K562 (cell line): ENCODE data around the gene ITPRIPL1. TPM values are rescaled to one million over a fixed set of nuclear protein-coding genes. Genes with fewer than 3 reads are reported as not detected.

Experiments used
- ATAC-seq: fragments of 200-7000 bp; cut with Tn5 transposase; 3 replicates; pipeline ENCODE4 v1.9.1; 2020; ENCODE audit warnings: moderate library complexity
- BruUV-seq: library from RNA; stranded (reverse); fragments of 400-500 nt; replicated peaks from 2 replicates; lab custom pipeline; 2021; lab: Mats Ljungman, UMichigan
- CTCF ChIA-PET: fragments of 300-600 bp; formaldehyde crosslinking; extraction: SDS; loops from one replicate; lab custom pipeline; 2021; ENCODE audit warnings: low intra/inter-chr PET ratio; lab: Yijun Ruan, JAX
- POLR2A ChIA-PET: fragments of 300-600, 350-650 bp; sonication (Branson Sonifier 250); formaldehyde crosslinking; extraction: SDS; loops from one replicate; lab custom pipeline; 2021; ENCODE audit warnings: antibody characterized with exemption, inconsistent platforms; lab: Yijun Ruan, JAX
- DNase-seq, 4 experiments: peaks; one replicate each; pipeline versions ENCODE4 v3.0.0 to v3.0.0-alpha.2; 2011 to 2018; ENCODE audit warnings: low spot score in 3 of 4, mixed read lengths in 3 of 4; ENCODE audit errors: extremely low read depth in 1 of 4
- FAIRE-seq: peaks from 2 replicates; lab custom pipeline; 2011; peaks lifted over from hg19 to GRCh38; lab: Jason Lieb, UNC
- H2AFZ ChIP-seq: 2 replicates; pipeline ENCODE4 v1.6.0; 2011; ENCODE audit warnings: low read depth, low read length, control low read depth, inconsistent platforms
- H3K27ac ChIP-seq: fragments of 200-600 bp; 3 replicates; pipeline ENCODE4 v1.8.0; 2011; ENCODE audit warnings: low read depth, mild to moderate bottlenecking, control low read depth, inconsistent platforms, low read length, moderate library complexity, mixed read lengths; ENCODE audit errors: extremely low read depth
- H3K27me3 ChIP-seq, 2 experiments: fragments of 300-600 bp in 1 of 2; 2 replicates in 1 of 2; 3 replicates in 1 of 2; pipeline versions ENCODE4 v1.6.0 to v1.8.0; 2011; ENCODE audit warnings: inconsistent platforms in 2 of 2, low read length in 2 of 2, mild to moderate bottlenecking in 1 of 2, mixed read lengths in 1 of 2, moderate library complexity in 1 of 2; ENCODE audit not compliant: control insufficient read depth in 2 of 2, insufficient read depth in 2 of 2
- H3K36me3 ChIP-seq: fragments of 300-600 bp; 3 replicates; pipeline ENCODE4 v1.8.0; 2011; ENCODE audit warnings: mild to moderate bottlenecking, low read length, inconsistent platforms; ENCODE audit not compliant: control insufficient read depth, insufficient read depth
- H3K4me1 ChIP-seq, 2 experiments: fragments of 200-600 bp in 1 of 2; replicated peaks in 1 of 2; 2 replicates in 1 of 2; 3 replicates in 1 of 2; pipeline versions ENCODE4 v1.5.1 to v1.8.0; 2011; ENCODE audit warnings: inconsistent platforms in 2 of 2, low read length in 2 of 2, mild to moderate bottlenecking in 1 of 2, mixed read lengths in 1 of 2, moderate library complexity in 1 of 2; ENCODE audit not compliant: control insufficient read depth in 2 of 2, insufficient read depth in 2 of 2
- H3K4me2 ChIP-seq: 2 replicates; pipeline ENCODE4 v1.6.1; 2011; ENCODE audit warnings: low read length, control low read depth, inconsistent platforms, mixed read lengths; ENCODE audit not compliant: insufficient read depth
- H3K4me3 ChIP-seq: fragments of 200-600 bp; sonication (generic), shearing (Covaris generic); 2 replicates; pipeline ENCODE4 v1.5.1; 2016; ENCODE audit warnings: control low read depth, inconsistent platforms
- H3K79me2 ChIP-seq: fragments of 200-600 bp; 3 replicates; pipeline ENCODE4 v1.8.0; 2011; ENCODE audit warnings: low read length, inconsistent platforms; ENCODE audit not compliant: control insufficient read depth, insufficient read depth
- H3K9ac ChIP-seq, 2 experiments: 2 replicates each; pipeline versions ENCODE4 v1.6.0 to v1.6.1; 2011; ENCODE audit warnings: low read depth in 2 of 2, low read length in 2 of 2, control low read depth in 1 of 2, inconsistent platforms in 1 of 2, mild to moderate bottlenecking in 1 of 2, mixed read lengths in 1 of 2; ENCODE audit not compliant: insufficient read depth in 1 of 2
- H3K9me1 ChIP-seq: one replicate; pipeline ENCODE4 v1.6.0; 2011; ENCODE audit warnings: inconsistent platforms, mild to moderate bottlenecking, low read length, moderate library complexity; ENCODE audit not compliant: control insufficient read depth, insufficient read depth
- H3K9me3 ChIP-seq: replicated peaks from 2 replicates; pipeline ENCODE4 v1.5.1; 2011; ENCODE audit warnings: low read depth, low read length, inconsistent platforms; ENCODE audit not compliant: control insufficient read depth, insufficient read depth
- H4K20me1 ChIP-seq: replicated peaks from 2 replicates; pipeline ENCODE4 v1.6.1; 2011; ENCODE audit warnings: low read length, inconsistent platforms, mixed read lengths; ENCODE audit not compliant: control insufficient read depth, insufficient read depth
- BACH1 ChIP-seq: fragments of 200-800 bp; sonication (Bioruptor generic); IDR thresholded peaks from 2 replicates; pipeline ENCODE4 v1.6.1; 2016; ENCODE audit warnings: missing genetic modification characterization, missing compliant biosample characterization
- MCM3 ChIP-seq: fragments of 450-650 bp; IDR thresholded peaks from 2 replicates; pipeline ENCODE4 v1.6.1; 2016
- NFIC ChIP-seq: fragments of 450-650 bp; IDR thresholded peaks from 2 replicates; pipeline ENCODE4 v1.6.1; 2017; ENCODE audit warnings: mild to moderate bottlenecking, inconsistent platforms
- NUFIP1 ChIP-seq: fragments of 450-650 bp; IDR thresholded peaks from 2 replicates; pipeline ENCODE4 v1.6.1; 2018; ENCODE audit not compliant: partially characterized antibody
- OTX1 ChIP-seq: fragments of 450-650 bp; formaldehyde crosslinking; IDR thresholded peaks from 2 replicates; pipeline ENCODE4 v1.4.0; 2022; ENCODE audit warnings: mild to moderate bottlenecking
- RBM15 ChIP-seq: fragments of 200-400 bp; formaldehyde crosslinking; IDR thresholded peaks from 2 replicates; pipeline ENCODE4 v1.6.1; 2018; ENCODE audit warnings: mild to moderate bottlenecking, low read length, moderate library complexity; ENCODE audit not compliant: insufficient read depth
- RFX5 ChIP-seq: IDR thresholded peaks from 2 replicates; pipeline ENCODE4 v1.6.1; 2011; ENCODE audit warnings: low read depth, mild to moderate bottlenecking, improper control_type of control experiment, low read length
- ZBTB11 ChIP-seq, 3 experiments: fragments of 200-800 bp in 1 of 3; fragments of 250-450 bp in 1 of 3; fragments of 450-650 bp in 1 of 3; sonication (Bioruptor Pico) in 1 of 3; sonication (Bioruptor generic) in 1 of 3; formaldehyde crosslinking in 1 of 3; IDR thresholded peaks; 2 replicates each; pipeline versions ENCODE4 v1.6.1 to v1.8.0; 2016 to 2022; ENCODE audit warnings: mild to moderate bottlenecking in 2 of 3, missing genetic modification characterization in 2 of 3, missing compliant biosample characterization in 1 of 3, moderate library complexity in 1 of 3
- ZC3H8 ChIP-seq: fragments of 450-650 bp; IDR thresholded peaks from 2 replicates; pipeline ENCODE4 v1.6.1; 2017
- WGBS: fragments of 100-300 bp; shearing (Covaris generic); methylation state at CpG from one replicate; pipeline ENCODE4 v1.1.6; 2016; ENCODE audit warnings: low coverage, mixed read lengths; ENCODE audit not compliant: insufficient coverage; ENCODE audit errors: missing lambda C conversion rate; 5-methylcytosine and 5-hydroxymethylcytosine counted together
- in situ Hi-C: fragments of 300-500 bp; cut with MboI; formaldehyde crosslinking; loops from 4 replicates; pipeline ENCODE4 v1.15.0; 2018; ENCODE audit warnings: inconsistent platforms, mixed read lengths
- intact Hi-C: fragments of 100-400 bp; cut with micrococcal nuclease; formaldehyde crosslinking; loops from 2 replicates; pipeline ENCODE4 v1.14.2; 2022
- polyA plus RNA-seq, 8 experiments: library from polyadenylated mRNA; depleted of rRNA in 4 of 8; stranded (reverse) in 5 of 8; unstranded in 3 of 8; fragments of >200 nt; fragmentation: Nextera tagmentation in 2 of 8; fragmentation: Illumina TruSeq in 1 of 8; extraction: Ambion mirVana in 2 of 8; extraction: Trizol in 1 of 8; gene quantifications; 2 replicates each; pipeline versions ENCODE4 v1.2.1 to v1.2.3, GENCODE V29; 2011 to 2014; ENCODE audit warnings: inconsistent platforms in 1 of 8, missing spikeins in 1 of 8
- total RNA-seq, 7 experiments: library from RNA; depleted of rRNA in 6 of 7; stranded (reverse); fragments of >200 nt in 6 of 7; fragmentation: Illumina TruSeq in 2 of 7; extraction: Trizol in 2 of 7; gene quantifications; 2 replicates each; pipeline versions ENCODE4 v1.2.1 to v1.2.3, GENCODE V29; 2011 to 2021; ENCODE audit warnings: low replicate concordance in 1 of 7
- TF ChIP-seq, protein P1 (sequence below): fragments of 450-650 bp; IDR thresholded peaks from 2 replicates; pipeline ENCODE4 v1.7.1; 2018; ENCODE audit warnings: mild to moderate bottlenecking, low read depth; ENCODE audit not compliant: partially characterized antibody
- TF ChIP-seq, protein P2 (sequence below): fragments of 450-650 bp; formaldehyde crosslinking; IDR thresholded peaks from 2 replicates; pipeline ENCODE4 v1.4.0; 2020; ENCODE audit warnings: mild to moderate bottlenecking, mixed read lengths
- TF ChIP-seq, protein P3 (sequence below): fragments of 450-650 bp; formaldehyde crosslinking; IDR thresholded peaks from 2 replicates; pipeline ENCODE4 v1.4.0; 2020; ENCODE audit warnings: mild to moderate bottlenecking
- TF ChIP-seq, protein P4 (sequence below): IDR thresholded peaks from 2 replicates; pipeline ENCODE4 v1.6.1; 2011; ENCODE audit not compliant: insufficient read length; ENCODE audit errors: extremely low read depth

The ITPRIPL1 gene
- total and polyA plus RNA-seq, 9 of the 15 experiments (the other 6 are each of a cell fraction or from before 2014, with no cell fraction given) = 0.99 to 9.0 (median 6.4) TPM

GRCh38 chr2:96369186-96369585 lies 44.1 kb downstream of the ITPRIPL1 start:
- Histone ChIP-seq H2AFZ (no peak overlapping the region), H3K4me2 (no peak overlapping the region), H3K9me3 (no peaks in the 10 kb centered on the region), H3K79me2 (no peaks in the 10 kb centered on the region), H3K27me3 (no peaks in the 10 kb centered on the region), H3K4me3 (no peak overlapping the region), H4K20me1 (0 out of 2 replicates have a peak, but pooled peaks cover 3% of the 10 kb centered on the region), H3K9ac (no peak overlapping the region), H3K4me1 (no peaks in the 10 kb centered on the region), H3K36me3 (peaks cover 90% of the 10 kb centered on the region), H3K9me1 (no peaks in the 10 kb centered on the region), H3K27ac (no peak overlapping the region)
- ChIA-PET CTCF (no interaction called here), POLR2A (interaction anchor here (0.6 to 1.0 kb wide), 4 partner anchors 12 to 475 kb away, joined by 3 to 5 read pairs (median 3); no protein-coding TSS in a partner anchor)
- intact Hi-C loops (no loop called here), in situ Hi-C loops (no loop called here)
- FAIRE-seq (no peak), ATAC-seq (no peak), DNase-seq (no peak)
- WGBS = 75% methylated on average over 2 of the region's 2 CpGs
- no TSS peak for BruUV-seq
- TF ChIP-seq RBM15 (no peak), NFIC (no peak), ZBTB11 (CRISPR knock-in tag; IDR thresholded peaks at IDR 0.05) (no peak), BACH1 (tag) (no peak), MCM3 (no peak), RFX5 (no peak), ZC3H8 (no peak), OTX1 (CRISPR knock-in tag) (no peak), NUFIP1 (no peak)
- TF ChIP-seq, protein P1, sequence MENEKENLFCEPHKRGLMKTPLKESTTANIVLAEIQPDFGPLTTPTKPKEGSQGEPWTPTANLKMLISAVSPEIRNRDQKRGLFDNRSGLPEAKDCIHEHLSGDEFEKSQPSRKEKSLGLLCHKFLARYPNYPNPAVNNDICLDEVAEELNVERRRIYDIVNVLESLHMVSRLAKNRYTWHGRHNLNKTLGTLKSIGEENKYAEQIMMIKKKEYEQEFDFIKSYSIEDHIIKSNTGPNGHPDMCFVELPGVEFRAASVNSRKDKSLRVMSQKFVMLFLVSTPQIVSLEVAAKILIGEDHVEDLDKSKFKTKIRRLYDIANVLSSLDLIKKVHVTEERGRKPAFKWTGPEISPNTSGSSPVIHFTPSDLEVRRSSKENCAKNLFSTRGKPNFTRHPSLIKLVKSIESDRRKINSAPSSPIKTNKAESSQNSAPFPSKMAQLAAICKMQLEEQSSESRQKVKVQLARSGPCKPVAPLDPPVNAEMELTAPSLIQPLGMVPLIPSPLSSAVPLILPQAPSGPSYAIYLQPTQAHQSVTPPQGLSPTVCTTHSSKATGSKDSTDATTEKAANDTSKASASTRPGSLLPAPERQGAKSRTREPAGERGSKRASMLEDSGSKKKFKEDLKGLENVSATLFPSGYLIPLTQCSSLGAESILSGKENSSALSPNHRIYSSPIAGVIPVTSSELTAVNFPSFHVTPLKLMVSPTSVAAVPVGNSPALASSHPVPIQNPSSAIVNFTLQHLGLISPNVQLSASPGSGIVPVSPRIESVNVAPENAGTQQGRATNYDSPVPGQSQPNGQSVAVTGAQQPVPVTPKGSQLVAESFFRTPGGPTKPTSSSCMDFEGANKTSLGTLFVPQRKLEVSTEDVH = no peak
- TF ChIP-seq, protein P2, sequence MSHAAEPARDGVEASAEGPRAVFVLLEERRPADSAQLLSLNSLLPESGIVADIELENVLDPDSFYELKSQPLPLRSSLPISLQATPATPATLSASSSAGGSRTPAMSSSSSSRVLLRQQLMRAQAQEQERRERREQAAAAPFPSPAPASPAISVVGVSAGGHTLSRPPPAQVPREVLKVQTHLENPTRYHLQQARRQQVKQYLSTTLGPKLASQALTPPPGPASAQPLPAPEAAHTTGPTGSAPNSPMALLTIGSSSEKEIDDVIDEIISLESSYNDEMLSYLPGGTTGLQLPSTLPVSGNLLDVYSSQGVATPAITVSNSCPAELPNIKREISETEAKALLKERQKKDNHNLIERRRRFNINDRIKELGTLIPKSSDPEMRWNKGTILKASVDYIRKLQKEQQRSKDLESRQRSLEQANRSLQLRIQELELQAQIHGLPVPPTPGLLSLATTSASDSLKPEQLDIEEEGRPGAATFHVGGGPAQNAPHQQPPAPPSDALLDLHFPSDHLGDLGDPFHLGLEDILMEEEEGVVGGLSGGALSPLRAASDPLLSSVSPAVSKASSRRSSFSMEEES (CRISPR knock-in tag) = no peak
- TF ChIP-seq, protein P3, sequence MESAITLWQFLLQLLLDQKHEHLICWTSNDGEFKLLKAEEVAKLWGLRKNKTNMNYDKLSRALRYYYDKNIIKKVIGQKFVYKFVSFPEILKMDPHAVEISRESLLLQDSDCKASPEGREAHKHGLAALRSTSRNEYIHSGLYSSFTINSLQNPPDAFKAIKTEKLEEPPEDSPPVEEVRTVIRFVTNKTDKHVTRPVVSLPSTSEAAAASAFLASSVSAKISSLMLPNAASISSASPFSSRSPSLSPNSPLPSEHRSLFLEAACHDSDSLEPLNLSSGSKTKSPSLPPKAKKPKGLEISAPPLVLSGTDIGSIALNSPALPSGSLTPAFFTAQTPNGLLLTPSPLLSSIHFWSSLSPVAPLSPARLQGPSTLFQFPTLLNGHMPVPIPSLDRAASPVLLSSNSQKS (CRISPR knock-in tag) = no peak
- TF ChIP-seq, protein P4, sequence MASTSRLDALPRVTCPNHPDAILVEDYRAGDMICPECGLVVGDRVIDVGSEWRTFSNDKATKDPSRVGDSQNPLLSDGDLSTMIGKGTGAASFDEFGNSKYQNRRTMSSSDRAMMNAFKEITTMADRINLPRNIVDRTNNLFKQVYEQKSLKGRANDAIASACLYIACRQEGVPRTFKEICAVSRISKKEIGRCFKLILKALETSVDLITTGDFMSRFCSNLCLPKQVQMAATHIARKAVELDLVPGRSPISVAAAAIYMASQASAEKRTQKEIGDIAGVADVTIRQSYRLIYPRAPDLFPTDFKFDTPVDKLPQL = no peak
